HG02798 (cell line): ENCODE results near the gene PCLO.
"Not testable (repeated sequence)": the region's sequence is repeated elsewhere in the genome, so short reads cannot be mapped to it uniquely, and the experiment has no call there.

Experiments used
- ATAC-seq: cut with Tn5 transposase; IDR thresholded peaks from one replicate; pipeline ENCODE4 v1.9.1; 2021; ENCODE audit warnings: mild to moderate bottlenecking; ENCODE audit not compliant: unreplicated experiment, poor library complexity

Gene PCLO

DNA sequence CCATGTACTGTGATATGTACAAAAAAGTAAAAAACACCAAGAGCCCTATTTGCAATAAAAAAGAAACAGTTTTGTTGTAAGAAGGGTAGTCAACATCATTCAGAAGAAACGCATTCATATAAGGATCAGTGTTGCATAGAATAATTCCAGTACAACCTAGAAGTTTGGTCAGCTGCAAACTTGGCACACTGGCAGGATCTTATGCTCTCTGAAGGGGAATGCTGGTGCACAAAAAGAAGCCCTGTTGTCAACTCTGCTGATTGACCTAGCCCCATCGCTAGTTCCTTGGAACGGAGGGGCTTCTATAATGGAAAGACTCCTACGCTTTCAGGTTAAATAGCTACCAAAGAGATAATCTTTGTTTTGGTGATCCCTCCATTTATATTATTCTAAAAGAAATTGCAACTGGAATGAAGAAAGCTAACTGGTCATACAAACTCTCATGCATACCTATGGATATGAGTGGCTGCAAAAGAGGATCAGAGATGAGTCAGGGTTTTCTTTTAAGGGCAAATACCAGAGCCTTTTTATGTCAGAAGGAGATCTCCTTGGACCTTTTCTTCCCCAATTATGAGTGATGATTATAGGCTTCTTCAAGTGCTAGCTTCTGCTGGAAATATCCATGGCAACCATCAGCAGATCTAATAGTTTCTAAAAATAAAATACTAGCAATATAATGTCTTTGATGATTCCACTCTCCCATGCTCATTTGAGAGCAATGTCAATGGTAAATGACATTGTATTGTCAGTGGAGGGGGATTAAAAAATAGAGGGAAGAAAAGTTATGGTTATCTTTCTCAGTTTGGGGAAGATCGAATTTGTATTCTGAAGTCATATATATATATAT lies 406.8 kb downstream of the PCLO start:
- ATAC-seq, result no peak

DNA sequence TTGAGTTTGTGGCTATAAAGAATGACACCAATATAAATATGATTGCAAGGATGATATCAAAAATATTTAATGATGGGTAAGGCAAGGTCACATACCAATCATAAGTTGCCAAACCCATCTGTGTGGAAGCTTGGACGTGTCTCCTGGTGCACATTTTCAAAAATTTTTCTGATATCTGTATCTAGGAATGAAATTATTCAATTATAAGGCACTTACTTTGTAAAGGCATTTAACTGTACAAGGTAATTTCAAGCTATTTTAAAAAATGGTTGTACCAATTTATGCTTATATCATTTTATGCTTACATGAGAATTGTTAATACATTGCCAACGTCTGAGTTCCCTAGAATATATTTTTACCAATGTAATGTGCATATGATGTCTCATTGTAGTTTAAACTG lies 412.7 kb downstream of the PCLO start:
- ATAC-seq, result no peak

DNA sequence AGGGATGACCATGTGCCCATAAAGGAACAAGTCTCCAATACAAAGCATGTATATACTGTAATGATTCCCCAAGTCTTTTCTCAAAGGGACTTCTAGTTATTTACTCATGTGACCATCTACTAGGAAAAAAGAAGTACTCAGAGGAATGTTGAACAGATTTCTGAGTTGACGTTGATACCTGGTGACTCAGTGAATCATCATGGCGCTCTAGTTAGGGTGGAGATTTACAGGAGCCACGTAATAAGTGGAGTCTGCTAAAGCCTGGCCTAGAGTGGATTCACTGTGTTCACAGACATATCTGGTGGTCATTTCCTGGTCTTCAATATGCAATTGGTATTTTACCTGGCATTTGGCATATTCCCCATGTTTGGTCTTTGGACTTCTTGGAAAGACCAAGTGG lies 416.9 kb downstream of the PCLO start:
- no peak for ATAC-seq

DNA sequence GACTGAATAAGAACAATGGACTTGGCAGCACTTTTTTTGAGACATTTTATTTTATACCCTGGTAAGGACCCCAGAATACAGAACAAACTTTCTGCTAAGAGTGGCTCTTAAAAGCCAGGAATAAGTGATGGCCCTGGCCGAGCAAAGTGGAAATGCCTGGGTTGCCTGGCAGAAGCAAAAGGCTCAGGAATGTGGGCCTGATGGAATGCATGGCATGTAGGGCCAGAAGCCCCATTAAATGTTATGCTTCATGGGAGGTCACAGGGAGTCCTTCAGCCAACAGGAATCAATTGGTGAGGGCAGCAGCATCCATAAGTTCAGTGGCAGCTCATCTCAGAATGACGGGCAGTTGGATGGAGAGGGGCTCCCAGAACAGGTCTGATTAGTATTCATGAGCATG lies 417.6 kb downstream of the PCLO start:
- no peak for ATAC-seq

DNA sequence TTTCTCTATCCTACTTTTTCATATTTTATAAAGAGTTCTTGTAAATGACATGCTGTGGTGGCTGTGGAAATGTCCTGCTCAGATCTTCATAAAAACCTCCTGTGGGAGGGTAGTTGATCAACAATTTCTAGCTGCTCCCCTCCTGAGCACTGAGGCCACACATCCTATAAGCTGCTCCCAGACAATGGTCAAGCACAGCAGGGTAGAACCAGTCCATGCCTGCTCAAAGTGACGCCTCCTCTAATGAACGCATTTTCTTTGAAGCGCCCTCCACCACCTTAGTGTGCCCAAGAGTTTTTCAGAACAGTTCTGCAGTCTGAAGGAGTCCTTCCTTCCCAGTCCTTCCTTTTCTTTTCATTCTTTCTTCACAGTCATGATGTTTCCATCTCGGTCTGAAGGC lies 420.5 kb downstream of the PCLO start:
- ATAC-seq, result no peak

DNA sequence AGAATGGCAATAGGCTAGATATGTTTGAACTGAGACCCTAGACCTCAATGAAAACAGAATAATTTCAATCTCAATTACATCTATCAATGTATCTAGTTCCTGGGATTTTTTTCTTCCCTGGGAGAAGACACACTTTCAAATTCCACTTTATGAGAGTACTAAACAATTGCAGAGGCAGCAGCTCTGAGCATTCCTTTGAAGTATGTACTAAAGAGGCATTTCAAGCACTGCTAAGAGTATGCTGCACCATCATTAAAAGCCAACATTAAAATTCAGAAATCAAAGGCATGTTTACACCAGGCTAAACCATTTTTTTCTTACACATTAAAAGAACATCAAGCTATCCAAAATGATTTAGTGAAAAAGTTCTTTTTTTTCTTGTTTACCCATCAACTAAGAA lies 421.2 kb downstream of the PCLO start:
- ATAC-seq, result no peak

DNA sequence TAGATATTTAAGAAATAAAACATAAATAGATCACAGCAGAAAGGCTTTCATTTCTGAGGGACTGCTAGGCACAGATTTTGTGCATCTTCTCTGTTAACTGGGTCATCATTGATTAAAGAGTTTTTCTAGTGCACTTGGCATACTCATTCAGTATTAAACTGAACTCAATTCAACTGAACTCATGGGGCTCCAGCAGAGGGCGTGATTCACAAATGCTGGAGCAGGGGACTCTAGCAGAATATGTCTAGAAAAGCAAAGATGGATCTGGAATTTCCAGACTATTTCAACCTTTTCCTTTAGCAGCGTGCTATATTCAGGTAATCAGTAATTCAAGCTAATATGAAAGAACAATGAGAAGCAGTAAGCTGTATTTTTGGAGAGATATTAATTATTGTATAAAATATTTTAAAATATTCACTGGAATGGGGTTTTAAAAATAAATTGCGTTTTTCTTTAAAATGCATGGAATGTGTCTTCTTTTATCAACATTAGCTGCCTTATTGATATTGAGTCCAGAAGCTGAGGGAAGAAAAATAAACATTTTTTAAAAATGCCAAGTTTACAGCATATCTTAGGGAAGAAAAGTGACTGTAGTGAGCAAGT lies 422.3 kb downstream of the PCLO start:
- ATAC-seq, result no peak

DNA sequence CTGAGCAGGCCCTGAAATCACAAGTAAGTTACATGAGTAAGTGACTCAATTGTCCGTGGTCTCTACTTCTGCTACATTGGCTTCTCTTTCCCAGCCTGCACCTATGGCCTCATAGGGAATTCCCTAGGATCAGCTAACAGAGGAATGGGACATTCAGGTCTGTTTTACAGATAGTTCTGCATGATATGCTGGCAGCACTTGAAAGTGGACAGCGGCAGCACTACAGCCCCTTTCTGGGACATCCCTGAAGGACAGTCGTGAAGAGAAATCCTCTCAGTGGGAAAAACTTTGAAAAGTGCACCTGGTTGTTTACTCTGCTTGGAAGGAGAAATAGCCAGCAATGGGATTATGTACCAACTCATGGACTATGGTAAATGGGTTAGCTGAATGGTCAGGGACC lies 426.1 kb downstream of the PCLO start:
- no peak for ATAC-seq

DNA sequence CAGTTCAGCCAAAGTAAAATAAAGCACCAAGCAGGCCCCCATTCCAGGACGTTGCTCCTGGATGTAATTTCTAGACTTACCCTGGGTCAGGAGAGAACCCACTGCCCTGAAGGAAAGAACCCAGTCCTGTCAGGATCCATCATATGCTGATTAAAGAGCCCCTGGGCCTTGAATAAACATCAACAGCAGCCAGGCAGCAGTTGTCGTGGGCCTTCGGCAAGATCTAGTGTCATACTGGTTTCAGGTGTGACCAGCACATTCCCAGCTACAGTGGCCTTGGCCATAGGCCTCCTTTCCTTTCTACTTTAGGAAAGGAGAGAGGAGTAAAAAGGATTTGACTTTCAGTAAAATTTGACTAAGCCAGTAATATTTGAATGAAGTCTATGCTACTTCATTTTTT lies 430.0 kb downstream of the PCLO start:
- no peak for ATAC-seq

DNA sequence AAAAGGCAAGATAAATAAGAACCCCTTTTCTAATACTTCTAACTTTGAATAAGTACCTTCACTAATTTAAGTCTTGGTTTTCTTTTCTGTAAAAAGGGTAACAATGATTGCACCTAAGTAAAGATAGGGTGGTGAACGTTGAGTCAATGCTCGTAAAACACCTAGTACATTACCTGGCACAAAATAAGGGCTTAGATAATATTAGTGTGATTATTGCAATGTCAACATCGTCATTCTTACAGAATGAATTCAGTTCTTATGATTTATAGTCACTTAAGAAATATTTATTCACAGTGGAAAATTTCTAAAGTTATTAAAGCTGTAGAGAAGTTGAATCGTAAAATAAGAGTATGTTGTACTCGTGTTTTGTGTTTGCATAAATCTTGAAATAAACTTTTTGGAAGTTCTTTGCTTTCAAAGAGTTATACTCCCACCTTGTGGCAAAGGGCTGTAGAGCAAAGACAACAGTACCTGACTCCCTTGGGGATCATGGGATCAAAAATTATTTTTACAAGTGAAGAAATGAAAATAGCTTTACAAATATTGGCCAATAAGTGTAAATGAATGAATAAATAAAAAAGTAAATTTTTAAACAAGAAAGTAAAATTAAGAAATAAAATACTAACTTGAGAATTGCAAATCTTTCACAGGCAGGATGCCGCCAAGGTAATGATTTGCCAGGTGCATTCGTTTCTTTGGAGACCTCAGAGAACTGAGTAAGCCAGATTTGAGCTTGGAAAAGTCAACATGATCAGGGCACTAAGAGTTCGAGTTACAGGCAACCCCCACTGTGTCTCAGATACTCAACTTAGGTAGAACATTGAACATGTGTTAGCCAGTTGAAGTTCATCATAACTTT lies 433.3 kb downstream of the PCLO start:
- no peak for ATAC-seq

DNA sequence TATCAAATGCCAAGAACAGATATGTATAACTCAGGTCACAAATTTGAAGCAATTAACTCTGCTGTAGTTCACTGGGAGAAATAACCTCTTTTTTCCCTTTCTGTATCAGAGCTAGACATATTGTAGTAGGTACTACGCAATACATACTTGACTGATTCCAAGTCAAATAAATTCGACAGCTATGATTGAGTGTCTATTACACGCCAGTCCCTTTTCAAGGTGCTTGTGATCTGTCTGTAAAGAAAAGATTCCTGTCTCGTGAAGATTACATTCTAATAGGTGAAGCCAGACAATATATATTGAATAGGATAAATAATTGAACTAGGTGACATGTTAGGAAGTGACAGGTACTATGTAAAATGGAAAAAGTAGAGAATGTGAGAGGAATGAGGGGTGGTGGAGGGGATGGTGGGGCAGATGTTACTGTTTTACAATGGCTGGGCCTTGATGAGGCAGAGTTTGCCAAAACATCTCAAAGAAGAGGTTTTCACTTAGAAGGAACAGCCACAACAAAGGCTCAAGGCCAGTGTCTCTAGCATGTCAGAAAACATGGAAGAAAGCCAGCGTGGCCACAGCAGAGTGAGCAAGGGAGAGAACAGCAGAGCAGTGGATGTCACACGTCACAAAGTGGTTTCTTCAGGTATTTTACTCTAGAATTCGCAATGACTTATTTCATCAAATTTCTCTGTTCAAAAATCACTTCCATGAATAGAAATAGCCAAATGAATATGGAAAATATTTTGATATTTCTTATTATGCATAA lies 436.5 kb downstream of the PCLO start:
- ATAC-seq, result no peak

DNA sequence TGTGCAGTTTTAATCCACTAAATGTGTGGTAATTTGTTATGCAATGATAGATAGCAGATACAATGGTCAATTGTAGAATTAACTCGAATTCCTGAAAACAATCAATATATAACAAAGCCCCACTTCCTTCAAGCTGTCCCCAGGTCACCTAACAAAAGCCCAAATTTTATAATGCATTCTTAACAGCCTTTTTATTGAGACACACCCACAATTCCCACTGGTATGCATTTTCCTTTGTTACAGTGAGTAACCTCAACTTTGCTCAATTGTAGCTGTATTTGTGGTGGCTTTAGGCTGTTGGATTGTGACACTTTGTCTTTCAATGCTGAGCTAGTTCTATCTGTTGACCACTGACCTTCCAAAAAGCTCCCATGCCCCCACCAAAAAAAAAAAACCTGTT lies 439.3 kb downstream of the PCLO start:
- no peak for ATAC-seq

DNA sequence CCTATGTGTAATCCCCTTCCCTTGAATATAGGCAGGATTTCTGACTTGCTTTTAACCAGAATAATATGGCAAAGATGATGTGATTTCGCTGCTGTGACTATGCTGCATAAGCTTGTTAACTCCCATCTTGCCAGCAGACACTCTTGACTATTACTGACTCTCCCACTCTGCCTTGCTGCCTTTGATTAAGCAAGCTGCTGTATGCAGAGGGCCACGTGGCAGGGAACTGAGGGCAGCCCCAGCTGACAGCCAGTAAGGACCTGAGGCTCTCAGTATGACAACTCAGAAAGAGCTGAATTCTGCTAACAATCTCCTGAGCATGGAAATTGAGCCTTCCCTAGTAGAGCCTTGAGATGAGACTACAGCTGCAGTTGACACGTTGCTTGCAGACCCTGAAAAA lies 439.7 kb downstream of the PCLO start:
- ATAC-seq, result no peak

DNA sequence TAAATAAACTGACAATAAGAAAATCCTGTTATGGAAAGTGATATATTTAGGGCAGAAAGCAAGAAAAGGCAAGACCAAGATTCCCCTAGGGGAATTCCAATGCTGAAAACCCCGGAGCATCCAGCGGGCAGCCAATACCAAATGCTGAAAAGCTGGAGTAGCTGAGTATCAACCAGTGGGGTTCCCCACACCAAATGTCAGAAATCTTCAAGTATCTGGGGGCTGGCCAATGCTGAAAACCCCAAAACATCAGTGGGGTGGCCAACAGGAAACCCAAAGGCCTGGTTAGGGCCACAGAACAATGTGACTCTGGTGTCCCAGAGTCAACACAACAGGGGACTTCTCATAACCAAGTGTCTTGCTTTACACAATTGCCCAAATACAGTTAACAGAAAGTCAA lies 447.3 kb downstream of the PCLO start:
- ATAC-seq, result peak; percentile 80

DNA sequence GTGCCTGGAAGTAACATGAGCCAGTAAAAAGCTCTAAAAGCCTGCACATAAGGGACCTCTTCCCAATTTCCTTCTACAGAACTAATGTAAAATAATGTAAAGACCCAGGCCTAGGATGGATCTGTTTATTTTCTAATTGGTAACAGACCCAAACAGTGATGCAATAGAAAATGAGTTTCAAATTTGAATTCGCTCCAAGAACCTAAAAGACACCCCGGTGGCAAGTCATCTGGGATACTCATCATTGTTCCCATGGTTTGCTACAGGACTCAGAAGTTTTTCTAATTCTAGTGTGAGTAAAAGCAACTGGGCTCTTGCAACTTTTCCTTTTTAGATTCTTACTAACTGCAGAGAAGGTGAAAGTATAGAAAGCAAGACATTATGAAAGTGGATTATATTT lies 447.8 kb downstream of the PCLO start:
- peak; percentile 27 for ATAC-seq

DNA sequence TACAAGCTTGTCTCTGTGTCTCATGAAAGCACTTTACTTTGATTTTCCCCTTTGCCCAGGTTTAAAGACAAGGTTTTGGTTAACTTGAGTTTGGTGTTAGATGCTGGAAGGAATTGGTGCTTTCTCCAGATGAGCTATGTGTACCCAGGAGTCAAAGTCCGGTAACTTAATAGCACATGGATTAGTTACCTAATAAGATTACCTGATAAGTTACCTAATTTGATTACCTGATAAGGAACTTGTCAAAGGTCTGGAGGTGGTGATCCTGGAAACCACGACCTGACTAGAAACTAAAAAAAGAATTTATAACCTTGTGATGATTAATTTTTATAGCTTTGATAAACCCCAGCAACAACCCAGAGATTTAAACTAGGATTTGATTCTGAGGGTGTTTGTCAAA lies 449.2 kb downstream of the PCLO start:
- no peak for ATAC-seq

DNA sequence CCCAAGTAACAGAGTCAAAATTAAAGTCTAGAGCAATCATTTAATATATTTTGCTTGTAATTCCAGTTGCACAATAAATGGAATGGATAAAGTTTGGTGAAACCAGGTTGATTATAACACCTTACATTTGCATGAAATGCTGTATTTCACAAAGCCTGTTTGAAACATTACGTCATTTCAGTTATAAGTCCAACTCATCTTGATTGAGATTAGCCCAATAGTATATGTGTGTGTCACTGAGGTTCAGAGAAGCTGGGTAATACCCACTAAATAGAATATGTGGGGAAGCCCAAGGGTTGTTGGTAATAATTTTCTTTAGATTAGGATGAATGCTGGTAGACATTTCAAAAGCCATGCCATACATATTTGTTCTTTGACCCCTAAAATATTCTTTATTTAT lies 456.3 kb downstream of the PCLO start:
- ATAC-seq, result not testable (repeated sequence)

DNA sequence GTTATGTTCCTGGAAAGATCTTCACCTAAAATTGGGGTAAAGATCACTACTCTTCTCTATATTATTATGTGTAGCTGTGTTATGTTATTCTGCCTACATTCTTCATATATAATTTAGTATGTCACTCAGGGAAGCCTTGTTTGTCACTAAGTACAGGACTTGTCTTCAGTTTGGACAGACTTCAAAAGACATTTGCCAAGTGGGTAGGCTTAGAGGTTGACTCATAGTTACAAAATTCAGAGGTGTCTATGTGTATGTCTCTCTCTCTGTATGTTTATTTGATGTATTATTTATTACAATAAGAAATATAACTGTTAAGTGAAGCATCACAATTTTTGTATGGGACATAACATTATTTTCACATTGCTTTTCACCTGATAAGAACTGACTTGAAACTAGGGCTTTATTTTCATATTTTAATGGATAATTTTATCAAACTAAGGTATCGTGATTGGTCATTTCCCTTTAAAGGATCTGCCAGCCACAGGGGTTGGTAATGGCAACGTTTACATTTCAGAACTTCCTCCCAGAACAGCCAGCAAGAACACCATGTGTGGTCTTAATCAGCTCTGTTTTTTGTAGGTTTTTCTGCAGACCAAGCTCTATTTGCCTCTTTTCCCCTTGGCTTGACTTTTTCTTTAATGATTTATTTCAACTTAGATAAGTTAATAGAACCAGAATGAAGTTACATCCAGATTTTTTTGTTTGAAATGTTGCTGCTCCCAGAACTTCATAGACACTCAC lies 457.0 kb downstream of the PCLO start:
- ATAC-seq, result no peak

DNA sequence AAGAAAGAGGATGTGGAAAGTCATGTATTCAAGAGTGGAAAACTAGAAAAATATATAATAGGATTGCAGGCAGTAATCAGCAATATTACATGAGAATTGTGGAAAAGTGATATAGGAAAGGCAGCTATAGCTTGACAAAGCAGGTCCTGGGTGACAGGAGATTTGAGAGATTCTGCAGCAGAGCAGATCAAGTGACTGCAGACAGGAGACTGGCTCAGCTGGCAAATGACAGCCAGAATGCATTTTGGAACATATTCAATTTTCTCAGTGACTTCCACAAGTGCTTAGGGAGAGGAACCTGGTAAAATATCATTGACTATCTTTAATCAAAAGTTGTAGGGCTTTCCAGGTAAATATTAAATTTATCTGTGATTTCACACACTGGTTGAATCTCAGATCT lies 458.6 kb downstream of the PCLO start:
- no peak for ATAC-seq
